ENCODE results near the gene CCDC141. TPM values are rescaled to one million over a fixed set of nuclear protein-coding genes. Genes with fewer than 3 reads are reported as not detected.

CCDC141 gene
- total RNA-seq, 1 experiment from 2014 or later, result 0.30 TPM

GRCh38 chr2:179044500-179044899 is 5.4 kb downstream of the CCDC141 start:
- H3K9me2 ChIP-seq (ENCODE audit: insufficient read depth), result no peaks in the 10 kb centered on the region
- no peaks in the 10 kb centered on the region for H3K4me1 ChIP-seq (ENCODE audit: control insufficient read depth in 1 of 2, insufficient read depth in 2 of 2, low read length in 2 of 2)
- H3K4me3 ChIP-seq (replicated peaks in 1 of 2; ENCODE audit: low read depth in 1 of 2, low read length in 2 of 2), result no peak overlapping the region
- H2AFZ ChIP-seq (ENCODE audit: low read depth, low read length, poor library complexity, severe bottlenecking), result no peak overlapping the region
- no peaks in the 10 kb centered on the region for H3K36me3 ChIP-seq (ENCODE audit: control insufficient read depth in 1 of 2, insufficient read depth in 2 of 2, low read length in 2 of 2)
- H3K27ac ChIP-seq (ENCODE audit: low read depth, low read length), result no peak overlapping the region
- H3K9me3 ChIP-seq (ENCODE audit: control insufficient read depth in 1 of 2, insufficient read depth in 1 of 2, low read depth in 1 of 2, low read length in 2 of 2), result no peaks in the 10 kb centered on the region
- POLR2A ChIA-PET, result no interaction called here
- no peaks in the 10 kb centered on the region for H4K20me1 ChIP-seq (ENCODE audit: insufficient read depth)
- intact Hi-C loops (cut with micrococcal nuclease), result no loop called here
- CTCF ChIA-PET, result no interaction called here
- no peaks in the 10 kb centered on the region for H3K79me2 ChIP-seq (ENCODE audit: insufficient read depth, low read length)
- H3K4me2 ChIP-seq (ENCODE audit: low read length), result no peak overlapping the region
- no peak for ATAC-seq
- no TSS peak for BruUV-seq (replicated peaks)
- H3K9ac ChIP-seq (ENCODE audit: low read length), result no peak overlapping the region
- RAD21 ChIA-PET (ENCODE audit: low non-redundant PET in 1 of 2, low total read pairs in 2 of 2, uncharacterized antibody in 2 of 2, unreplicated experiment in 2 of 2), result no interaction called here
- no peak for DNase-seq (ENCODE audit: low read depth, low spot score)
- no peaks in the 10 kb centered on the region for H3K27me3 ChIP-seq (ENCODE audit: insufficient read depth, low read length)
- TF ChIP-seq YY1 (IDR thresholded peaks at IDR 0.05; ENCODE audit: extremely low read depth, insufficient replicate concordance, low read depth, low read length) (no peak), FOSL1 (IDR thresholded peaks at IDR 0.05; ENCODE audit: low read depth) (no peak), CTCF (IDR thresholded peaks at IDR 0.05 in 2 of 3, conservative IDR thresholded peaks at IDR 0.05 in 1 of 3; ENCODE audit: borderline replicate concordance in 1 of 3, insufficient read depth in 1 of 3, low read depth in 2 of 3, low read length in 2 of 3) (no peak), POLR2AphosphoS5 (IDR thresholded peaks at IDR 0.05; ENCODE audit: low read depth, low read length) (no peak), ZNF274 (IDR thresholded peaks at IDR 0.05; ENCODE audit: low read depth, low read length) (no peak), ELF1 (IDR thresholded peaks at IDR 0.05; ENCODE audit: borderline replicate concordance, low read depth) (no peak)

- ChIA-PET RAD21 (ENCODE audit: low non-redundant PET in 1 of 2, low total read pairs in 2 of 2, uncharacterized antibody in 2 of 2, unreplicated experiment in 2 of 2) (no interaction called here), POLR2A (no interaction called here), CTCF (no interaction called here)
- TF ChIP-seq SP1 (IDR thresholded peaks at IDR 0.05; ENCODE audit: low read depth) (no peak), TCF7L2 (IDR thresholded peaks at IDR 0.05; ENCODE audit: borderline replicate concordance, extremely low read depth, insufficient read depth, insufficient read length) (no peak), ZBTB33 (IDR thresholded peaks at IDR 0.05; ENCODE audit: extremely low read depth, insufficient replicate concordance, low read length) (no peak), SIN3A (IDR thresholded peaks at IDR 0.05; ENCODE audit: low read depth) (no peak), EGR1 (IDR thresholded peaks at IDR 0.05; ENCODE audit: low read depth) (no peak), RAD21 (IDR thresholded peaks at IDR 0.05; ENCODE audit: low read depth) (no peak), SRF (IDR thresholded peaks at IDR 0.05; ENCODE audit: low read depth) (no peak), ZFX (IDR thresholded peaks at IDR 0.05) (no peak)
- Histone ChIP-seq H3K27ac (ENCODE audit: low read depth, low read length) (no peak overlapping the region), H3K9me2 (ENCODE audit: insufficient read depth) (no peaks in the 10 kb centered on the region), H3K27me3 (ENCODE audit: insufficient read depth, low read length) (no peaks in the 10 kb centered on the region), H3K36me3 (ENCODE audit: control insufficient read depth in 1 of 2, insufficient read depth in 2 of 2, low read length in 2 of 2) (no peaks in the 10 kb centered on the region), H3K4me3 (replicated peaks in 1 of 2; ENCODE audit: low read depth in 1 of 2, low read length in 2 of 2) (no peak overlapping the region), H3K4me2 (ENCODE audit: low read length) (no peak overlapping the region), H4K20me1 (ENCODE audit: insufficient read depth) (no peaks in the 10 kb centered on the region), H3K9ac (ENCODE audit: low read length) (no peak overlapping the region), H3K9me3 (ENCODE audit: control insufficient read depth in 1 of 2, insufficient read depth in 1 of 2, low read depth in 1 of 2, low read length in 2 of 2) (no peaks in the 10 kb centered on the region), H3K4me1 (ENCODE audit: control insufficient read depth in 1 of 2, insufficient read depth in 2 of 2, low read length in 2 of 2) (no peaks in the 10 kb centered on the region), H2AFZ (ENCODE audit: low read depth, low read length, poor library complexity, severe bottlenecking) (no peak overlapping the region), H3K79me2 (ENCODE audit: insufficient read depth, low read length) (no peaks in the 10 kb centered on the region)
- no peak for DNase-seq (ENCODE audit: low read depth, low spot score)
- BruUV-seq (replicated peaks), result no TSS peak
- intact Hi-C loops (cut with micrococcal nuclease), result no loop called here
- no peak for ATAC-seq
Observed at GRCh38 chr2:179037807-179038206, 12.1 kb downstream of the CCDC141 start.

Measured in HCT116 (cell line).